CD14-positive monocyte (primary cell): Measurements from ENCODE around the gene XXYLT1. TPM values are rescaled to one million over a fixed set of nuclear protein-coding genes. Genes with fewer than 3 reads are reported as not detected.

Experiments used
- DNase-seq, 3 donors: peaks; one replicate each; pipeline ENCODE4 v3.0.0-alpha.2; 2011 to 2022
- H2AFZ ChIP-seq: 2 replicates; pipeline ENCODE4 v1.6.0; 2012; ENCODE audit warnings: mild to moderate bottlenecking, low read depth, low read length, inconsistent platforms; ENCODE audit not compliant: insufficient read depth, poor library complexity, severe bottlenecking
- H3K27ac ChIP-seq, 2 donors: 1 replicate in 1 of 2; 2 replicates in 1 of 2; pipeline ENCODE4 v1.5.1; 2012 to 2013; ENCODE audit warnings: low read length in 2 of 2, control low read depth in 1 of 2, inconsistent platforms in 1 of 2, low read depth in 1 of 2, mild to moderate bottlenecking in 1 of 2
- H3K27me3 ChIP-seq, 2 donors: one replicate each; pipeline versions ENCODE4 v1.6.0 to v1.6.1; 2011 to 2013; ENCODE audit warnings: low read length in 2 of 2; ENCODE audit not compliant: control insufficient read depth in 2 of 2, insufficient read depth in 2 of 2
- H3K36me3 ChIP-seq, 2 donors: replicated peaks in 1 of 2; 1 replicate in 1 of 2; 2 replicates in 1 of 2; pipeline versions ENCODE4 v1.5.1 to v1.6.1; 2012 to 2013; ENCODE audit warnings: low read length in 2 of 2, control low read depth in 1 of 2, inconsistent platforms in 1 of 2, mild to moderate bottlenecking in 1 of 2; ENCODE audit not compliant: insufficient read depth in 2 of 2, control insufficient read depth in 1 of 2
- H3K4me1 ChIP-seq, 2 donors: 1 replicate in 1 of 2; 2 replicates in 1 of 2; pipeline versions ENCODE4 v1.5.1 to v1.6.1; 2012 to 2013; ENCODE audit warnings: low read length in 2 of 2, control low read depth in 1 of 2, inconsistent platforms in 1 of 2, mild to moderate bottlenecking in 1 of 2, moderate library complexity in 1 of 2; ENCODE audit not compliant: insufficient read depth in 2 of 2, control insufficient read depth in 1 of 2
- H3K4me2 ChIP-seq: replicated peaks from 2 replicates; pipeline ENCODE3; 2012; ENCODE audit warnings: low read length, moderate library complexity, mild to moderate bottlenecking; ENCODE audit not compliant: poor library complexity, severe bottlenecking; ENCODE audit errors: extremely low read depth
- H3K4me3 ChIP-seq, 3 experiments: fragments of 200-600 bp in 1 of 3; sonication (generic) in 1 of 3; replicated peaks in 1 of 3; 1 replicate in 2 of 3; 2 replicates in 1 of 3; pipeline ENCODE4 v1.5.1; 2011 to 2013; ENCODE audit warnings: low read length in 3 of 3, mild to moderate bottlenecking in 3 of 3, control low read depth in 2 of 3, low read depth in 2 of 3, inconsistent platforms in 1 of 3, moderate library complexity in 1 of 3
- H3K79me2 ChIP-seq: 2 replicates; pipeline ENCODE4 v1.6.0; 2012; ENCODE audit warnings: mild to moderate bottlenecking, control low read depth, inconsistent platforms, low read length, moderate library complexity; ENCODE audit not compliant: insufficient read depth
- H3K9ac ChIP-seq: 2 replicates; pipeline ENCODE4 v1.6.0; 2017; ENCODE audit warnings: low read length, mild to moderate bottlenecking; ENCODE audit not compliant: insufficient read depth, poor library complexity, severe bottlenecking
- H3K9me3 ChIP-seq, 2 donors: replicated peaks in 1 of 2; 1 replicate in 1 of 2; 2 replicates in 1 of 2; pipeline versions ENCODE4 v1.5.1 to v1.6.1; 2012 to 2013; ENCODE audit warnings: low read length in 2 of 2, control low read depth in 1 of 2; ENCODE audit not compliant: control insufficient read depth in 1 of 2, insufficient read depth in 1 of 2
- H4K20me1 ChIP-seq: 2 replicates; pipeline ENCODE4 v1.6.0; 2012; ENCODE audit warnings: mild to moderate bottlenecking, low read length, control low read depth, moderate library complexity; ENCODE audit not compliant: insufficient read depth
- H3K27ac Mint-ChIP-seq, 7 donors: one replicate each; pipeline ENCODE4 v1.8.0; 2020; ENCODE audit warnings: mild to moderate bottlenecking in 7 of 7, mixed read lengths in 7 of 7, moderate library complexity in 6 of 7, inconsistent platforms in 2 of 7
- H3K27me3 Mint-ChIP-seq, 3 donors: one replicate each; pipeline ENCODE4 v1.8.0; 2021 to 2022; ENCODE audit warnings: low read depth in 3 of 3, mild to moderate bottlenecking in 3 of 3, mixed read lengths in 3 of 3, moderate library complexity in 3 of 3, inconsistent platforms in 1 of 3
- H3K36me3 Mint-ChIP-seq, 2 donors: one replicate each; pipeline ENCODE4 v1.8.0; 2020; ENCODE audit warnings: mixed read lengths in 2 of 2, inconsistent platforms in 1 of 2, mild to moderate bottlenecking in 1 of 2
- H3K4me1 Mint-ChIP-seq: one replicate; pipeline ENCODE4 v1.8.0; 2020; ENCODE audit warnings: mild to moderate bottlenecking, mixed read lengths
- H3K4me3 Mint-ChIP-seq, 2 donors: one replicate each; pipeline ENCODE4 v1.8.0; 2020; ENCODE audit warnings: mild to moderate bottlenecking in 2 of 2, mixed read lengths in 2 of 2, moderate library complexity in 1 of 2
- H3K9me3 Mint-ChIP-seq, 7 donors: one replicate each; pipeline ENCODE4 v1.8.0; 2020 to 2022; ENCODE audit warnings: mixed read lengths in 7 of 7, mild to moderate bottlenecking in 6 of 7, moderate library complexity in 6 of 7, inconsistent platforms in 2 of 7
- CTCF ChIP-seq: fragments of 200-600 bp; IDR thresholded peaks from one replicate; pipeline ENCODE4 v1.8.0; 2022; ENCODE audit warnings: antibody characterized with exemption, mild to moderate bottlenecking
- WGBS: methylation state at CpG from one replicate; pipeline ENCODE4 v1.1.5; 2013; ENCODE audit warnings: missing lambda C conversion rate; ENCODE audit not compliant: insufficient coverage; 5-methylcytosine and 5-hydroxymethylcytosine counted together
- intact Hi-C, 2 donors: fragments of 100-400 bp; cut with micrococcal nuclease; formaldehyde crosslinking; loops; one replicate each; pipeline versions ENCODE4 v1.15.0 to v1.15.1; 2023
- polyA plus RNA-seq, 3 donors: library from polyadenylated mRNA; depleted of rRNA in 1 of 3; unstranded in 2 of 3; stranded (reverse) in 1 of 3; fragments of 300-500 nt in 2 of 3; fragments of >200 nt in 1 of 3; fragmentation: Illumina TruSeq in 2 of 3; gene quantifications; 1 replicate in 2 of 3; 2 replicates in 1 of 3; pipeline ENCODE4 v1.2.3, GENCODE V29; 2012 to 2021

The XXYLT1 gene
- polyA plus RNA-seq, 3 donors, result 11.8 to 13.5 (median 13.2) TPM

GRCh38 chr3:195148549-195148948 lies 122.4 kb downstream of the XXYLT1 start:
- Histone ChIP-seq H3K4me3 (no peak overlapping the region), H3K27ac (peak overlapping the region in 1 of 2 donors; percentile 20)
- DNase-seq, result peak in 1 of 3 donors; percentile 17

GRCh38 chr3:195147649-195148080 lies 123.3 kb downstream of the XXYLT1 start:
- Mint-ChIP-seq H3K4me1 (peaks cover 54% of the 10 kb centered on the region), H3K27me3 (peaks cover 7 to 11% (median 10%) of the 10 kb centered on the region in 3 donors), H3K36me3 (peaks cover 0 to 3% of the 10 kb centered on the region in 2 donors), H3K9me3 (no peaks in the 10 kb centered on the region), H3K27ac (peak overlapping the region in 5 of 7 donors; percentile 47 to 74 (median 63)), H3K4me3 (peak overlapping the region; percentile 72 to 92)
- H3K27ac ChIP-seq, result no peak overlapping the region
- H3K79me2 ChIP-seq, result no peaks in the 10 kb centered on the region
- intact Hi-C loops, result no loop called here
- H3K9ac ChIP-seq, result no peak overlapping the region
- peak overlapping the region in 1 of 3 experiments; percentile 56 for H3K4me3 ChIP-seq
- peak; percentile 53 to 65 (median 64) for DNase-seq
- no peaks in the 10 kb centered on the region for H3K27me3 ChIP-seq
- TF ChIP-seq CTCF, result no peak
- no peaks in the 10 kb centered on the region for H4K20me1 ChIP-seq
- WGBS, result 6% methylated on average over 14 of the region's 17 CpGs
- peaks cover 38 to 51% of the 10 kb centered on the region in 2 donors for H3K4me1 ChIP-seq
- H3K36me3 ChIP-seq, result no peaks in the 10 kb centered on the region
- peak overlapping the region; percentile 1 for H2AFZ ChIP-seq
- peak overlapping the region; percentile 57 for H3K4me2 ChIP-seq
- no peaks in the 10 kb centered on the region for H3K9me3 ChIP-seq

More at GRCh38 chr3:195148549-195148948, 122.4 kb downstream of the XXYLT1 start:
- Histone ChIP-seq H3K4me1 (peaks cover 38 to 51% of the 10 kb centered on the region in 2 donors), H3K36me3 (no peaks in the 10 kb centered on the region), H2AFZ (no peak overlapping the region), H3K9ac (no peak overlapping the region), H3K4me2 (peak overlapping the region; percentile 57), H3K27me3 (no peaks in the 10 kb centered on the region), H3K79me2 (no peaks in the 10 kb centered on the region), H4K20me1 (no peaks in the 10 kb centered on the region), H3K9me3 (no peaks in the 10 kb centered on the region)
- Mint-ChIP-seq H3K4me1 (peaks cover 54% of the 10 kb centered on the region), H3K9me3 (no peaks in the 10 kb centered on the region), H3K4me3 (no peak overlapping the region), H3K36me3 (peaks cover 7 to 9% of the 10 kb centered on the region in 2 donors), H3K27ac (peak overlapping the region in 4 of 7 donors; percentile 25 to 62 (median 40)), H3K27me3 (peaks cover 9 to 11% (median 10%) of the 10 kb centered on the region in 3 donors)
- WGBS, result 7% methylated on average over 3 of the region's 10 CpGs
- intact Hi-C loops, result no loop called here
- TF ChIP-seq CTCF, result no peak
